Panc1 (cell line): Measurements from ENCODE around the gene ANKMY1.

Source experiments
- CTCF ChIP-seq: fragments of 450-650 bp; IDR thresholded peaks from 2 replicates; pipeline ENCODE4 v1.5.1; 2017; ENCODE audit warnings: mild to moderate bottlenecking
- POLR2AphosphoS5 ChIP-seq: IDR thresholded peaks from 2 replicates; pipeline ENCODE4 v1.6.1; 2012; ENCODE audit warnings: mild to moderate bottlenecking, low read depth, low read length, moderate library complexity
- REST ChIP-seq, 2 experiments: IDR thresholded peaks; 2 replicates each; pipeline ENCODE4 v1.6.1; 2011 to 2012; ENCODE audit warnings: low read depth in 2 of 2, control low read depth in 1 of 2, low read length in 1 of 2, mild to moderate bottlenecking in 1 of 2, moderate library complexity in 1 of 2; ENCODE audit not compliant: insufficient read depth in 1 of 2
- SIN3A ChIP-seq: IDR thresholded peaks from 2 replicates; pipeline ENCODE4 v1.6.1; 2012; ENCODE audit warnings: low read depth, mild to moderate bottlenecking, low read length, moderate library complexity, borderline replicate concordance; ENCODE audit not compliant: insufficient read depth

- TF ChIP-seq REST (IDR thresholded peaks at IDR 0.05; ENCODE audit: insufficient read depth in 1 of 2, low read depth in 2 of 2, low read length in 1 of 2) = no peak
- no peak for TF ChIP-seq CTCF
- no peak for TF ChIP-seq POLR2AphosphoS5
- TF ChIP-seq SIN3A = no peak
These were observed 93.8 kb downstream of the ANKMY1 start for GRCh38 chr2:240463866-240464481.
